AG09319 (cell line): ENCODE data around the gene PIP5K1C.

Experiments used
- DNase-seq: peaks from one replicate; pipeline ENCODE4 v3.0.0-alpha.2; 2010; ENCODE audit warnings: low read depth; ENCODE audit errors: extremely low read depth
- CTCF ChIP-seq: IDR thresholded peaks from 2 replicates; pipeline ENCODE4 v1.5.1; 2011; ENCODE audit warnings: low read depth, mild to moderate bottlenecking, inconsistent platforms, low read length, moderate library complexity

Gene PIP5K1C

GRCh38 chr19:3637621-3638020, 62.6 kb downstream of the PIP5K1C start:
- TF ChIP-seq CTCF = no peak
- DNase-seq = no peak

- DNase-seq = no peak
- no peak for TF ChIP-seq CTCF
Observed at GRCh38 chr19:3636962-3637361, 63.3 kb downstream of the PIP5K1C start.

GRCh38 chr19:3636506-3636905, 63.8 kb downstream of the PIP5K1C start:
- DNase-seq = no peak
- no peak for TF ChIP-seq CTCF

- DNase-seq = no peak
- TF ChIP-seq CTCF = no peak
Observed at GRCh38 chr19:3634496-3635045, 65.7 kb downstream of the PIP5K1C start.

- no peak for TF ChIP-seq CTCF
- DNase-seq = no peak
Observed at GRCh38 chr19:3633559-3633988, 66.7 kb downstream of the PIP5K1C start.

GRCh38 chr19:3632739-3633558, 67.3 kb downstream of the PIP5K1C start:
- DNase-seq = no peak
- TF ChIP-seq CTCF = no peak

- TF ChIP-seq CTCF = no peak
- DNase-seq = no peak
Observed at GRCh38 chr19:3632098-3632497, 68.2 kb downstream of the PIP5K1C start.
